ENCODE data around the gene SLC1A5. TPM values are rescaled to one million over a fixed set of nuclear protein-coding genes. Genes with fewer than 3 reads are reported as not detected.

The SLC1A5 gene
- total and polyA plus RNA-seq, 2 experiments from 2014 or later, result 103 to 272 TPM

GRCh38 chr19:46802152-46802551 lies 13.8 kb upstream of the SLC1A5 start:
- Mint-ChIP-seq H3K4me1 (no peaks in the 10 kb centered on the region), H3K9me3 (no peaks in the 10 kb centered on the region), H3K36me3 (ENCODE audit: low read depth) (no peaks in the 10 kb centered on the region), H3K27me3 (ENCODE audit: insufficient read depth, low read depth, poor library complexity) (no peaks in the 10 kb centered on the region), H3K27ac (no peak overlapping the region), H3K4me3 (no peak overlapping the region)
- no peak overlapping the region for H2AFZ ChIP-seq
- H3F3A ChIP-seq (replicated peaks; ENCODE audit: low read depth), result no peaks in the 10 kb centered on the region
- TF ChIP-seq REST (IDR thresholded peaks at IDR 0.05; ENCODE audit: unreplicated experiment), result no peak
- TF ChIP-seq STAT1 (IDR thresholded peaks at IDR 0.05; ENCODE audit: unreplicated experiment), result no peak
- no peaks in the 10 kb centered on the region for H3K27me3 ChIP-seq (ENCODE audit: insufficient read depth)
- no peak overlapping the region for H3K4me3 ChIP-seq
- no peaks in the 10 kb centered on the region for H4K20me1 ChIP-seq (replicated peaks; ENCODE audit: insufficient read depth)
- DNase-seq (ENCODE audit: low spot score) (no peak), ATAC-seq (no peak)
- H3K79me2 ChIP-seq (replicated peaks; ENCODE audit: insufficient read depth), result no peaks in the 10 kb centered on the region
- H3K27ac ChIP-seq (ENCODE audit: low read depth), result no peak overlapping the region
- H3K4me1 ChIP-seq (ENCODE audit: insufficient read depth), result no peaks in the 10 kb centered on the region
- no peak overlapping the region for H3K4me2 ChIP-seq
- no peaks in the 10 kb centered on the region for H3K9me2 ChIP-seq (ENCODE audit: insufficient read depth)
- no peaks in the 10 kb centered on the region for H3K36me3 ChIP-seq (ENCODE audit: insufficient read depth)

- H3K27me3 ChIP-seq (ENCODE audit: insufficient read depth), result no peaks in the 10 kb centered on the region
- H3K4me2 ChIP-seq, result no peak overlapping the region
- Mint-ChIP-seq H3K9me3 (no peaks in the 10 kb centered on the region), H3K27ac (no peak overlapping the region), H3K27me3 (ENCODE audit: insufficient read depth, low read depth, poor library complexity) (peaks cover 9% of the 10 kb centered on the region), H3K4me3 (no peak overlapping the region), H3K36me3 (ENCODE audit: low read depth) (no peaks in the 10 kb centered on the region), H3K4me1 (no peaks in the 10 kb centered on the region)
- H3K4me3 ChIP-seq, result no peak overlapping the region
- no peak for DNase-seq (ENCODE audit: low spot score)
- ATAC-seq, result no peak
- H3K9me2 ChIP-seq (ENCODE audit: insufficient read depth), result no peaks in the 10 kb centered on the region
- no peak overlapping the region for H3K27ac ChIP-seq (ENCODE audit: low read depth)
- no peaks in the 10 kb centered on the region for H3F3A ChIP-seq (replicated peaks; ENCODE audit: low read depth)
- H3K4me1 ChIP-seq (ENCODE audit: insufficient read depth), result no peaks in the 10 kb centered on the region
- H4K20me1 ChIP-seq (replicated peaks; ENCODE audit: insufficient read depth), result no peaks in the 10 kb centered on the region
- no peak overlapping the region for H2AFZ ChIP-seq
- no peaks in the 10 kb centered on the region for H3K79me2 ChIP-seq (replicated peaks; ENCODE audit: insufficient read depth)
- H3K36me3 ChIP-seq (ENCODE audit: insufficient read depth), result no peaks in the 10 kb centered on the region
- TF ChIP-seq ETS1 (IDR thresholded peaks at IDR 0.05) (no peak), CREB1 (CRISPR knock-in tag; IDR thresholded peaks at IDR 0.05; ENCODE audit: low read depth) (no peak), POLR2AphosphoS5 (IDR thresholded peaks at IDR 0.05; ENCODE audit: low read depth) (no peak), EZH2 (IDR thresholded peaks at IDR 0.05; ENCODE audit: low read depth, unreplicated experiment) (no peak), ZNF462 (CRISPR knock-in tag; IDR thresholded peaks at IDR 0.05) (no peak), EZH2phosphoT487 (IDR thresholded peaks at IDR 0.05; ENCODE audit: unreplicated experiment) (no peak), STAT1 (IDR thresholded peaks at IDR 0.05; ENCODE audit: unreplicated experiment) (no peak)
Measured at GRCh38 chr19:46798713-46799112, 10.3 kb upstream of the SLC1A5 start.
